Dendritic cell treated with granulocyte-macrophage colony-stimulating factor and Interleukin-4, amounts not matched to agents 40 ng/mL and 50 ng/mL, for 4 days (primary cell): ENCODE data around the gene SIAH2.

Source experiments
- H3K27ac Mint-ChIP-seq: one replicate; pipeline ENCODE4 v1.8.0; 2022; ENCODE audit warnings: mild to moderate bottlenecking, mixed read lengths
- H3K27me3 Mint-ChIP-seq: one replicate; pipeline ENCODE4 v1.8.0; 2022; ENCODE audit warnings: mild to moderate bottlenecking, mixed read lengths
- H3K36me3 Mint-ChIP-seq: one replicate; pipeline ENCODE4 v1.8.0; 2022; ENCODE audit warnings: low read depth, mixed read lengths
- H3K4me1 Mint-ChIP-seq: one replicate; pipeline ENCODE4 v1.8.0; 2022; ENCODE audit warnings: low read depth, mixed read lengths
- H3K4me3 Mint-ChIP-seq: one replicate; pipeline ENCODE4 v1.8.0; 2022; ENCODE audit warnings: mild to moderate bottlenecking, moderate library complexity, mixed read lengths
- H3K9me3 Mint-ChIP-seq: one replicate; pipeline ENCODE4 v1.8.0; 2022; ENCODE audit warnings: mixed read lengths
- intact Hi-C: fragments of 100-400 bp; cut with micrococcal nuclease; formaldehyde crosslinking; loops from one replicate; pipeline ENCODE4 v1.15.0; 2022

The SIAH2 gene

GRCh38 chr3:150739877-150740645, 22.9 kb downstream of the SIAH2 start:
- H3K4me3 Mint-ChIP-seq = no peak overlapping the region

DNA sequence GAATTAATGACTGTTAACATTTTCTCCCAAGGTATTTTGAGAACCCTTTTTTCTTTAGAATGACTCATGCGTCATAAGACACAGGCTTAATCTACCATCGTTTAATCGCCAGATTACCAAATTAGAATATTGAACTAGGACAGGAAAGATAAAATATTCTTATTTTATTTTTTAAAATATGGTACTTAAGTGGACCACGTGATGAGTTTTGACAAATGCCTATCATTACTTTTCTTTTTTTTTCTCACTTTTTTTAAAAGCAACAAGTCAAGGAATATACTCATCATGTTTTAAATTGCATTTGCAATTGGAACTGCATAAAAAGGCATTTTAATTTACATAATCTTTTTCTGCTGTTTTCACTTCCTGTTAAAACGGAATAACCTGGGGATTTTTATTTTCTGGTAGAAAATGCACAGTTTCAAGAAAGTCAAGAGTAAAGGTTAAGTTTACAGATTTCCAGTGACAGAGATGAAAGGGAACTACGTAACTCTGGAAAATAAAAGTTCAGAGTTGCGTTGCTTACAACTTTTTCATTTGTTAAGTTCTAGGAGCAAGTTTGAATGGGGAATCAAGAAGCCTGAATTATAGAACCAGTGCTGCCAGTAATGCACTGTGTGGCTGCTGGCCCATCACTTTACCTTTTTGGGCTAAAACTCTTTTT, 23.6 kb downstream of the SIAH2 start:
- intact Hi-C loops = no loop called here
- H3K4me3 Mint-ChIP-seq = no peak overlapping the region
- H3K27me3 Mint-ChIP-seq = no peaks in the 10 kb centered on the region
- H3K4me1 Mint-ChIP-seq = peaks cover 19% of the 10 kb centered on the region
- peak overlapping the region; percentile 39 for H3K27ac Mint-ChIP-seq
- H3K9me3 Mint-ChIP-seq = no peaks in the 10 kb centered on the region
- peaks cover 27% of the 10 kb centered on the region for H3K36me3 Mint-ChIP-seq

More at GRCh38 chr3:150739877-150740645, 22.9 kb downstream of the SIAH2 start:
- peaks cover 27% of the 10 kb centered on the region for H3K36me3 Mint-ChIP-seq
- intact Hi-C loops = no loop called here
- H3K4me1 Mint-ChIP-seq = peaks cover 26% of the 10 kb centered on the region
- H3K27me3 Mint-ChIP-seq = no peaks in the 10 kb centered on the region
- no peaks in the 10 kb centered on the region for H3K9me3 Mint-ChIP-seq
- peak overlapping the region; percentile 39 for H3K27ac Mint-ChIP-seq

DNA sequence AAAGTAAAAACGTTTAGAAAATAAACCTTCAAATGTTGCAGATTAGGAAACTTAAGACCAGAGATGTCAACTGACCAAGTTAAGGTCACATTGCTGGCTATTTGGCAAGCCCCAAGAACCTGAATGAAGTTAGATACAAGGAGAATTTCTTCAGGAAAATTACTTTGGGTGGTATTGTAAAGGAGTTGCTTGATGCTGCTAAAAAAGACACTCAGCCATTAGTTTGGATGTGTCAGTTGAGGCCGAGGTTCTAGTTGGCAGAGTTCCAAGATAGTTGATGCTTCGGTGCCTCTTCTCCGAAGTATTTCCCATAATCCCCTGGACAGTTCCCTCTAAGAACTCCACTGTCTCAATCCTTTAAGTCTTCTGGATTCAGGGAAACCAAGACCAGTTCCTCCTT, 24.3 kb downstream of the SIAH2 start:
- intact Hi-C loops = no loop called here
- Mint-ChIP-seq H3K36me3 (peaks cover 27% of the 10 kb centered on the region), H3K4me1 (peaks cover 19% of the 10 kb centered on the region), H3K4me3 (no peak overlapping the region), H3K27ac (no peak overlapping the region), H3K9me3 (no peaks in the 10 kb centered on the region), H3K27me3 (no peaks in the 10 kb centered on the region)

- H3K4me1 Mint-ChIP-seq = peaks cover 19% of the 10 kb centered on the region
- H3K9me3 Mint-ChIP-seq = no peaks in the 10 kb centered on the region
- intact Hi-C loops = no loop called here
These were observed 24.9 kb downstream of the SIAH2 start for GRCh38 chr3:150737874-150738679.

DNA sequence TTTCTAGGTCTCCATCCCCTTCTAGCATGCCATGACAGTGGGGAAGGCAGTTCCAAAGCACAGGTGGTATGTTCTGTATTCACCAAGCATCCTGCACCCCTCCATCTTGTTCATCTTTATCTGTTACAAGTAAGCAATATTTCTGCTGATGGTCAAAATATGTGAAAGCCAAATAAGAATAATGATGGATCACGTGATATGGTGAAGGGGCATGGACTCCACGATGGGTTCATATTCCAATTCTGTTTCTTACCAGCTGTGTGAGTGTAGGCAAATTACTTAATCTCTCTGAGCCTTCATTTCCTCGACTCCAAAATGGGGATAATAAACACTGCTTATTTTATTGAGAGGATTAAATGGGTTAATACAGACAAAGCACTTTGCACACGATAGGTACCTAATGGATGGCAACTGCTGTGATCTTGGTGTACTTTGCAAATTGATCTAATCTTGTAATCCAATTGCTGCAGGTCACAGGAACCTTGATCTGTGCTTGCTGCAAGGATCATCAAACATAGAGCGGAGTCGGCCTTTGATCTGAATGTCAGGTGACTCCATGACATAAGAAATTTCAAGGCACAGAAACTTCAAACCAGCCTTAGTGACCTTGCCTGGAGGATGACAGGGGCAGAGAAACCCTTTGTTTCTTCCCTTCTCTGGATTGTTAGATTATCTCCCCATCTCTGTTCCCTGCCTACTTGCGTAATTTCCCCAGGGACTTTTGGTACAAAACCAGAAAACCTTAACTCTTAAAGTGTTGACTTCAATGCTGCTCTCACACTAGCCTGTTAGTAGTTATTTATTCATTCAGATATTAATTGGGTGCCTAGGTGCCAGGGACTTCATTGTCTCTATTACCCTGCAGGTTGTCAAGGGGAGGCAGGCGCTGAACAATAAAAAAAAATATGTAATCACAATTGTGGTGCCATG, 25.8 kb downstream of the SIAH2 start:
- Mint-ChIP-seq H3K27ac (no peak overlapping the region), H3K36me3 (peaks cover 20% of the 10 kb centered on the region), H3K4me3 (no peak overlapping the region), H3K27me3 (no peaks in the 10 kb centered on the region), H3K9me3 (no peaks in the 10 kb centered on the region), H3K4me1 (peaks cover 19% of the 10 kb centered on the region)
- intact Hi-C loops = no loop called here

More at GRCh38 chr3:150737874-150738679, 24.9 kb downstream of the SIAH2 start:
- Mint-ChIP-seq H3K27me3 (no peaks in the 10 kb centered on the region), H3K4me3 (no peak overlapping the region), H3K27ac (no peak overlapping the region), H3K36me3 (peaks cover 27% of the 10 kb centered on the region)

DNA sequence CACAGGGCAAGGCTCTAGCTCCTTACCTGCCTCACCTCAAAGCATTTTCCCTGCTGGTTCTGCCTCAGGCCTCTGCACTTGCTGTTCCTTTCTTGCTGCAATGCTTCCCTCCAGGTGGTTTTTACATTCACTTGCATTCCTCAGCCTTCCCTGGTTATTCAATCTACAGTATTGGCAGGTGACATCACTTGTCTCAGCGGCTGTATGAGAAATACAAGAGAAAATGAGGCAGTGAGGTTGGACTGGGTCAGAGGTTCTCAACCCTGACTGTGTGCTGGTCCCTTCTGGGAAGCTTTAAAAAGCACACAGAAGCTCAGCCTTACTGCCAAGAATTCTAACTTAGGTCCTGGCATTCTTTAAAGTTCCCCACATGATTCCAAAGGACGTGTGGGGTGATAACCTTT, 26.7 kb downstream of the SIAH2 start:
- Mint-ChIP-seq H3K27ac (no peak overlapping the region), H3K36me3 (peaks cover 12% of the 10 kb centered on the region), H3K4me1 (peaks cover 19% of the 10 kb centered on the region), H3K27me3 (no peaks in the 10 kb centered on the region), H3K4me3 (no peak overlapping the region), H3K9me3 (no peaks in the 10 kb centered on the region)
- intact Hi-C loops = no loop called here

DNA sequence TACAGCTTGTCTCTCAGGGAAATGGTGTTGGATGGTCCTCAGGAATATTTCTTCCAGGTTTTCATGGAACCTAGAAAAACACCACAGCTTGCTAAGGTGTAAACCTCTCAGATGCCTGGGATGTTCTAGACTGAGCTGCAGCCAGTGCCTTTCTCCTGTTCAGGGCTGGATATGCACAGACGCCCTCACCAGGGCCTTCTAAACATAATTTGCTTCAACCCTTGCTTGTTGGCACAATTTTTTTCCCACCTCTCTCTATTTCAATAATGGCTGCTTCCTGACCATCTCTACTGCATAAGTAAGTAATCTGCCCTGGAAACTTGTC, 28.2 kb downstream of the SIAH2 start:
- no peak overlapping the region for H3K4me3 Mint-ChIP-seq
- H3K9me3 Mint-ChIP-seq = no peaks in the 10 kb centered on the region
- H3K4me1 Mint-ChIP-seq = peaks cover 17% of the 10 kb centered on the region
- intact Hi-C loops = no loop called here
- H3K27ac Mint-ChIP-seq = no peak overlapping the region
- no peaks in the 10 kb centered on the region for H3K27me3 Mint-ChIP-seq
- H3K36me3 Mint-ChIP-seq = no peaks in the 10 kb centered on the region

- H3K4me3 Mint-ChIP-seq = no peak overlapping the region
- H3K36me3 Mint-ChIP-seq = no peaks in the 10 kb centered on the region
- H3K27ac Mint-ChIP-seq = no peak overlapping the region
- no peaks in the 10 kb centered on the region for H3K27me3 Mint-ChIP-seq
- peaks cover 12% of the 10 kb centered on the region for H3K4me1 Mint-ChIP-seq
- no peaks in the 10 kb centered on the region for H3K9me3 Mint-ChIP-seq
- intact Hi-C loops = no loop called here
These were observed 28.8 kb downstream of the SIAH2 start for GRCh38 chr3:150733936-150734794.

DNA sequence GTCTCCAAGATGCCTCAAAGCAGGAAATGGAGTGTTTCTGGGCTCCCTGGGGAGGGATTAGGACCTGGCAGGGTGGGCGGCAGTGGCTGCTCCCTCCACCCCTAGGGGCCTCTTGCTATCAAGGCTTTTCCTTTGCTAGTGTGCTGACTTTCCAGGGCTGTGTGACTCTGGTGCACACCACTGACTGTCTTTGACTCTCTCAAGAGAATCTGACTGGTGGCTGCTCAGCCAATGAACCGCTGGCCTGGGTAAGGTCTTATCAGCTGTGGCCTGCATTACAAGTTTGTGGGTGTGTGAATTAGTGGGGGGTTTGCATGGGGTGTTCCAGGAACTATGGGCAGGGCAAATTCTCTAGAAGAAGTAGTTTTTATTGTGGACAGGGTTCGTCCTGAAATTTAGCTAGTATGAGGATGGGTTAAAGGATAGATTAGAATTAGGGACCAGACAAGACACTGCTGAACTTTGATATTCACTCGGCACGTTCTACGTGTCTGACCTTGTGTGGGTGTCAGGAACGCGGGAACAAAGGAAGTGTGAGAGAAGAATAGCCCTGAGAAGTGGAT, 29.5 kb downstream of the SIAH2 start:
- Mint-ChIP-seq H3K9me3 (no peaks in the 10 kb centered on the region), H3K4me1 (peaks cover 12% of the 10 kb centered on the region), H3K27ac (no peak overlapping the region), H3K36me3 (no peaks in the 10 kb centered on the region), H3K4me3 (no peak overlapping the region), H3K27me3 (no peaks in the 10 kb centered on the region)
- intact Hi-C loops = no loop called here

DNA sequence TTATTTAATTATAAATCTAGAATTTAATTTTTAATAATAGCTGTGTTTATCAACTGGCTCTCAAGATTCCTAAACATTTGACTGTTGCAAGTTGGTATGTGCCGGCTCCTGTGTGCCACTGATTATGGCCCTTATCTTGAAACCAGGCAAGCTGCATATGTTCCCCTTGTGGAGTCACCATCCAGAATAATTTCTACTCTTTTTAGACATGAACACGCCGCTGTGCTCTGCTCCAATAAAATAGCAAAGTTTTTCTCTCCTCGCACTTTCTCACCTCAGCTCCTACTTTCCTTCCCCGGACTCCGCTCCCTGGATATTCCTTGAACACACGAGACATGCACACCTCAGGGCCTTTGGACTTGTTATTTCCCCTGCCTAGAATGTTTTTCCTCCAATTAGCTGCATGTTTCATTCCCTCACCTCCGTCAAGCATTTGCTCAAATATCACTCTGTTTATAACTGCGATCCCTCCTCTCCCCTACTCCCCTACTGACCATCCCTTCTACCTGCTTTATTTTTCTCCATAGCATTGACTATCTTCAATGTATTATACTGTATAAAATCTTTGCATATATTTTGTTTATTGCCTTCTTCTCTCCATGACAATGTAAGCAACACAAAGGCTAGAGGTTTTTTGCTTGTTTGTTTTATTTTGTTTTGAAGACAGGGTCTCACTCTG, 33.1 kb downstream of the SIAH2 start:
- Mint-ChIP-seq H3K4me1 (peaks cover 13% of the 10 kb centered on the region), H3K27me3 (no peaks in the 10 kb centered on the region), H3K27ac (no peak overlapping the region), H3K9me3 (no peaks in the 10 kb centered on the region), H3K36me3 (no peaks in the 10 kb centered on the region), H3K4me3 (no peak overlapping the region)
- intact Hi-C loops = no loop called here

GRCh38 chr3:150727653-150728502, 35.1 kb downstream of the SIAH2 start:
- Mint-ChIP-seq H3K9me3 (no peaks in the 10 kb centered on the region), H3K27ac (peak overlapping the region; percentile 70), H3K4me3 (no peak overlapping the region), H3K36me3 (no peaks in the 10 kb centered on the region), H3K4me1 (peaks cover 13% of the 10 kb centered on the region), H3K27me3 (no peaks in the 10 kb centered on the region)
- intact Hi-C loops = no loop called here
